ENCODE results near the gene ARF5.

Gene ARF5

DNA sequence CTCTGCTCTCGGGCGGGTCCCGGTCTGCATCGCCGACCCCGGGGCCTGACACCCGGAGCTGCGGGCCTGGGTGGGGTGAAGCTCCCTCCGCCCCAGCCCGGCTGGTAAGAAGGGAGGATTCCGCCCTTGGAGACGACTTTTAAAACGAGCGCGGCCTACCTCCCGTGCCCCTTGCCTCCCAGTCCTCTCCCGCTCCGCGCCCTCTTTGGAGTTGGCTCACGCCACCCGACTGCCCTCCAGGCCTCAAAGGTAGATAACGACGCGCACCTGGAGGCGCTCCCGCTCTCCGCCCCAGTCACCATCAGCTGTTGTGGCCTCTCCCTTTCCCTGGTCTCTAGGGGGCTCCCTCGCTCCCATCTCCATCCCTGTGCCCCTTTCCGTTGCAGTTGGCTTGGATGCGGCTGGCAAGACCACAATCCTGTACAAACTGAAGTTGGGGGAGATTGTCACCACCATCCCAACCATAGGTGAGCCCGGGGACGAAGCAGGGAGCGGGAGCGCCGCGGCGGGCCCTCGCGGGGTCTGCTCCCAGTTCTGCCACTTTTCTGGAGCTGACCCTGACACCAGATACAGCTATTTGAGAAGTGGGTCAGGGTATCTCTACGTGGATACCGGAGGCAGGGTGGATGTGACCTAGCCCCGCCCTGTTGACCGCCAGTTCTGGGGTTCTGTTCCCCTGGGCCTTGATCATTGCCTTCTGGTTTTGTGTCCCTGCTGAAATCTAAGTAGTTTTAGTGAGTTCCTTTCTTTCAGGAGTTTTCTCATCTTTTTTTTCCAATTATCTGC lies 679 bp downstream of the ARF5 start:
- DNase-seq (ENCODE audit: low spot score), result peak; percentile 75

DNA sequence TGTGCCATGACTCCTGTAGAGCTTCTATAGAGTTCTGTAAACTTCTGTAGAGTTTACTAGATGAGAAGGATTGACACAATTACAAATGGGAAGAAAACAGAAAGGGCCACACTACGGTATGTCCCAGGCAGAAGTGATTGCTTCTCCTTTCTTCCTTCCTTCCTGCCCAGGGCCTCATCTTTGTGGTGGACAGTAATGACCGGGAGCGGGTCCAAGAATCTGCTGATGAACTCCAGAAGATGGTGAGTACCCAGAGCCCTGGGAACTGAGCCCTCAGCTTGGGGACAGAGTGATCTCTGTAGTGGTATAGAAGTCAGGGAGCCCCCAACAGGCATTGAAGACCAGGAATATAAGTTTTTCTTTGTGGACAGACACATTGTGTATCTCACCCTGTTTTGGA lies 1.7 kb downstream of the ARF5 start:
- peak; percentile 37 for DNase-seq (ENCODE audit: low spot score)

DNA sequence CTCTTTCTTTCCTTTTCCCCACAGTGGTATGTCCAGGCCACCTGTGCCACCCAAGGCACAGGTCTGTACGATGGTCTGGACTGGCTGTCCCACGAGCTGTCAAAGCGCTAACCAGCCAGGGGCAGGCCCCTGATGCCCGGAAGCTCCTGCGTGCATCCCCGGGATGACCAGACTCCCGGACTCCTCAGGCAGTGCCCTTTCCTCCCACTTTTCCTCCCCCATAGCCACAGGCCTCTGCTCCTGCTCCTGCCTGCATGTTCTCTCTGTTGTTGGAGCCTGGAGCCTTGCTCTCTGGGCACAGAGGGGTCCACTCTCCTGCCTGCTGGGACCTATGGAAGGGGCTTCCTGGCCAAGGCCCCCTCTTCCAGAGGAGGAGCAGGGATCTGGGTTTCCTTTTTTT lies 3.0 kb downstream of the ARF5 start:
- no peak for DNase-seq (ENCODE audit: low spot score)

DNA sequence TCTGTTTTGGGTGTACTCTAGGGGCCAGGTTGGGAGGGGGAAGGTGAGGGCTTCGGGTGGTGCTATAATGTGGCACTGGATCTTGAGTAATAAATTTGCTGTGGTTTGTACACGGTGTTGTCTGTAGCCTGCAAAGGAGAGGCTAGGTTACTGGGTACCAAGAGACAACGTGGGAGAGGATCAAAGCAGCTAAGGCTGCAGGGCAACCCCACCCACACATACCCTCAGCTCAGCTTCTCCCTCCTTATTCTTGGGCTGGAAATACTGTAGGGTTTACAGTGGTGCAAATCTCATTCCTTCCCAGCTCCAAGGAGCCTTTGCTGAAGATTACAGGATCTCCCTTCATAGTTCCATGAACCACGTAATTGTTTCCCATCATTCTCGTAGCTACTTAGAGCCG lies 3.4 kb downstream of the ARF5 start:
- no peak for DNase-seq (ENCODE audit: low spot score)

DNA sequence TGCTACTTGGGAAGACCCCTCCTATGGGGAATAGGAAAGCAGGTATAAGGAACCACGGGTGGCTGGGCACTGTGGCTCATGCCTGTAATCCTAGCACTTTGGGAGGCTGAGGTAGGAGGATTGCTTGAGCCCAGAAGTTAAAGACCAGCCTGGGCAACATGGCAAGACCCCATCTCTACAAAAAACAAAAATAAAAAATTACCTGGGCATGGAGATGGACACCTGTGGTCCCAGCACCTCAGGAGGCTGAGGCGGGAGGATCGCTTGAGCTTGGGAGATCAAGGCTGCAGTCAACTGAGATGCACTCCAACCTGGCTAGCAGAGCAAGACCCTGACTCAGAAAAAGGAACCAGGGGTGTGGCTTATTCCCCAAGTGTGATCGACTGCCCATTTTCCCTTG lies 4.3 kb downstream of the ARF5 start:
- DNase-seq (ENCODE audit: low spot score), result no peak

DNA sequence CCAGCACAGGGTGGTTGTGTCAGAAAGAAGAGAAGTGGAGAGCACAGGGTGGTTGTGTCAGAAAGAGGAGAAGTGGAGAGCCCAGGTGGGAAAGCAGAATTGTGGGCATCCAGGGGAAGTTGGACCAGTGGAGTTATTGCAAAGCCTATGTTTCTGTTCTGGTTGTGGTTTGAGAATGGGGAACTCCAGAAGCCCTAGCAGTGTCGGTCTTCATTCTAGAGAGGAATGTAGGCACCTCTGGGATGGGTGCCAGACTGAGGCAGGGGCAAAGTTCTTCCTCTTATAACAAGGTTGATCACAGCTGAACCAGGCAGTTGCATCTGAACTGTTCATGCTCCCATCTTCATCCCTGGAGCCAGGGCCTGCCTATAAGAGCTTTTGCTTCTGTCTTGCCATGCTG lies 6.3 kb downstream of the ARF5 start:
- DNase-seq (ENCODE audit: low spot score), result peak; percentile 75

DNA sequence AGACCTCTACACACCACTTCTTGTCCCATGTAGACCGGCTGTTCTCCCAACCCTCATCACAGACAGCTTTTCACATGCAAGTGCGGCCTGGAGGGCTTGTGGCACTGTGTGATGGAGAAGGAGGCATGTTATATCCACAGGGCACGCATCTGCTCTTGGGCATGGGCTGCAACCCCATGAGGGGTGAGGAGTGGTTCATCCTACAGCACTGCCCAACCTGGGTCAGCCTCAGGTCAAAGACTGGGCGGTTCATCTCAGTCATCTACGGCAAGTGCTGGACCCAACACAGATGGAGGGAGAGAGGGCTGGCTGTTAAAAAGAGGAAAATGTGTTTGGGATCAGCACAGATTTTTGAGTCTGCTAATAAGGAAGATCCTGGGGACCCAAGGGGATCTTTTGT lies 7.5 kb downstream of the ARF5 start:
- DNase-seq (ENCODE audit: low spot score), result no peak

DNA sequence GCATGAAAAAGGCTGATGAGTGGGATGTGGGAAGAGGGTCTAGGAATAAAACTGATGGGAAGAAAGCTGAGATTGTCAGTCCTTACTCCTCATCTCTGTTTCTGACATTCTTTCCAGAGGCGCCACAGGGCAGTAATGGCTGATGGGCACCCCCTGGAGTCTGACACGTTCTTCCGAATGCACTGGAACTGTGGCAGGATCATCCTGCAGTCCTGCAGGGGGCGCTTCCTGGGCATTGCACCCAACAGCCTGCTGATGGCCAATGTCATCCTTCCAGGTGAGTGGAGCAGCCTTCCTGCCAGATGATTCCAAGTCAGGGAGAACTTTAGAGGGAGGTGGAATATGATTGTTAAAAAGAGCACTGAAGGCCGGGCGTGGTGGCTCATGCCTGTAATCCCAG lies 10.1 kb downstream of the ARF5 start:
- DNase-seq (ENCODE audit: low spot score), result no peak

DNA sequence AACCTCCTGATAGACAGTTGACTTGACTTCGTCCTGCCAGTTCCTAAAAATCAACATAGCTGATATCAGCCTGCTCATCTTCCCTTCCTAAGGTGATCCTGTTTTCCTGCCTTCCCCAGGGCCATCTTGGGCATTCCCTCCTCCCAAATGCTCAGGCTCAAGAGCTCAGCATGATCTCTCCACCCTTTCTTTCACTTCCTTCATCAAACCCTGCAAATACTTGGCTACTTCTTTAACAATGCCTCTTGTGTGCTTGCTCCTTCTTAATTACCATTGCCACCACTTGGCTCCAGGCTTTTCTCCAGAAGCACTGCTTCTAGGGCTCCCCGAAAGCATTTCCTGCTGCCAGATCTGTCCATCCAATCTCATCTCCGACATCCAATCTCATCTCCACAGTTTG lies 12.7 kb downstream of the ARF5 start:
- DNase-seq (ENCODE audit: low spot score), result no peak

DNA sequence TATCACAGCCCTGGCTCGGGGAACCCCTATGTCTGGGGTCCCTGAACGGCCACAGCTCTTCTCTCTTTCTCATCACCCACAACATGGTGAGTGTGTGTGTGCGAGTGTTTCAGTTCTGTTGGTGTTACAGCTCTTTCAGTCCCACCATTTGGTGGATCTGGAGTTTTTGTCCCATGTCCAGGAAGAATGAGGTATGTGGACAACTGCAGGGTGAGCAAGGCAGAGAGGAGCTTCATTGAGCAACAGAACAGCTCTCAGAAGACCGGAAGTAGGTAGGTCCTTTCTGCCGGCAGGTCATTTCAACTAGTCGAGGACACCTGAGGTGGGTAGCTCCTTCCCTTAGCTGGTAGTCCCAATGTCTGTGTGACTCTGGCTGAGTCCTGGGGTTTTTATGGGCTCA lies 20.2 kb downstream of the ARF5 start:
- DNase-seq (ENCODE audit: low spot score), result no peak

DNA sequence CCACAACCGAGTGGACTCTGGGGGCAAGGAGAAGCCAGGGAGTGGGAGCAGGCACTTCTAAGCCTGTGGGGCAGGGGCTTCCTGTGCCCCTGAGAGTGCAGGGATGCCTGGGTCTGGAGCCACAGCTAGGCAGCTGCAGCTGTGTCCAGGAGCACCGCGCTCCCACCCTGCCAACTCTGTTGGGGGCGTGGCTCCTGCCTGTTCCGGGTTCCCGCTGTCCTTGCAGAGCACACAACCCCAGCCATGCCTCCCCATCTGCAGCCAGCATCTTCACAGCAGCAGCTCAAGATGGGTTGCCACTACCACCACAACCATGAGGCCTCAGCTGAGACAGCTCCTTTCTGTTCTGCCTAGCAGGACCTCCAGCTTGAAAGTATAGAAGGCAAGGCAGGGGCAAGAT lies 21.1 kb downstream of the ARF5 start:
- DNase-seq (ENCODE audit: low spot score), result no peak

DNA sequence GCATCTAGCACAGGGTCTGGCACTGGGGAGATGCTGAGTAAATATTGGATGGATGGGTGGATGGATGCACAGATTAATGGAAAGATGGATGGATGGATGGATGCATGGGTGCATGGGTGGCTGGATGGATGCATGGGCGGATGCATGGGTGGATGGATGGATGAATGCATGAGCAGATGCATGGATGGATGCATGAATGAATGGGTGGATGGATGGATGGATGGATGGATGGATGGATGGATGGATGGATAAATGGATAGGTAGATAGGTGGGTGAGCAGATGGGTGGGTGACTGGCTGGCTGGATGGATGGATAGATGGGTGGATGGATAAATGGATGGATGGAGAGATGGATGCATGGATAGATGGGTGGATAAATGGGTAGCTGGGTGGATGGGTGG lies 24.1 kb downstream of the ARF5 start:
- DNase-seq (ENCODE audit: low spot score), result no peak

DNA sequence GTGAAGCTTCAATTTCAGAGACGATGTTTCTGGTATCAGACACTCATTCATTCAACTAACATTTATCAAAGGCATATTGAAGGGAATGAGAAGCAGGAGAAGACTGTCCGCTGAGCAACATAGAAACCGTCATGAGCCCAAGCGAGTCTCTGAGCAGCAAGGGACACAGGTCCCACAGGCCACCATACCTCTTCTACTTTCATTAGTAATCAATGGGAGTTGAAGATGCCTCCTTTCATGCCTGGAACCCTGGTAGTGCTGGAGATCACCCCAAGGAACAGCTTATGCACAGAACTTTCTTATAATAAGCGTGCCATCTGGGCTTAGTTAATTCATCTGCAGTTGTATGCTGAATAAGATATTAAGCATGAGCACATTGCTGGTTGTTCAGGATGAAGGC lies 28.5 kb downstream of the ARF5 start:
- no peak for DNase-seq (ENCODE audit: low spot score)

DNA sequence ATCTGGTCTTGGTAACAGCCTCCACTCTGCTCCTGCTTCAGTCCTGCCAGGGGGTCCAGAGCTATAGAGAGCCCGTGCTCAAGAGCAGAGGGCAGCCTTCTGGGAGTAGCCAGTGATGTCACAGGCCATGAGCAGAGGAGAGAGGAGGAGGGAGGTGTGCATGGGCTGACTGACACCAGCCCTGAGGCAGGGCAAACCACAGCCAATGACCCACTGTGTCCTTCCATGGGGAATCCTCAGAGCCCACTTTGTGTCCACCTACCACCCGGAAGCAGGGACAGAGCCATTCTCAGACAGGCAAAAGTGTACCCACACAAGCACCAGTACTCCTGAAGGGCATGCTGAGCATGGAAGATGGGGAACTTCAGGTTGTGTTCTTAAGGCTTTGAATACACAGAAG lies 29.8 kb downstream of the ARF5 start, which contains the start of gene PAX4:
TSS of gene PAX4 (minus strand) at position 101 of the 400 bp plus-strand sequence. CDS start 2,214 bp downstream, outside the sequence.
- no peak for DNase-seq (ENCODE audit: low spot score)

DNA sequence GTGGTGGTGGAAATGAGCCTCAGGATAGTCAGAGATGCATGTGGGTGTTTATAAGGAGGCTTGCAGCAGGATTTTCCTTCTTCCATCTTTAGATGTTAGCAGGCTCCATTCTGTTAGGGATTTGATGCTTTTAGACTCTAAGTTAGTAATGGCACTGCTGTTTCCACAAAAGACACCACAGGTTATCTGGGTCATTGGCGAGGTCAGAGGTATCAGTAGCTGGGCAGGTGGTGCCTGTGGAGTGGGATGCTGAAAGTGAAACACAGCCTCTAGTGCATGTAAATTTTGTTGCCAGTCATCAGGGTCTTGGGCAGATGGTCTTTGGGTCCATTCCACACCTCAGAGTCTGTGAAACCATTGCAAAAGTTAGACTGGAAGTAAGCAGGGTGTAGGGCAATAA lies 30.6 kb downstream of the ARF5 start:
- DNase-seq (ENCODE audit: low spot score), result no peak

DNA sequence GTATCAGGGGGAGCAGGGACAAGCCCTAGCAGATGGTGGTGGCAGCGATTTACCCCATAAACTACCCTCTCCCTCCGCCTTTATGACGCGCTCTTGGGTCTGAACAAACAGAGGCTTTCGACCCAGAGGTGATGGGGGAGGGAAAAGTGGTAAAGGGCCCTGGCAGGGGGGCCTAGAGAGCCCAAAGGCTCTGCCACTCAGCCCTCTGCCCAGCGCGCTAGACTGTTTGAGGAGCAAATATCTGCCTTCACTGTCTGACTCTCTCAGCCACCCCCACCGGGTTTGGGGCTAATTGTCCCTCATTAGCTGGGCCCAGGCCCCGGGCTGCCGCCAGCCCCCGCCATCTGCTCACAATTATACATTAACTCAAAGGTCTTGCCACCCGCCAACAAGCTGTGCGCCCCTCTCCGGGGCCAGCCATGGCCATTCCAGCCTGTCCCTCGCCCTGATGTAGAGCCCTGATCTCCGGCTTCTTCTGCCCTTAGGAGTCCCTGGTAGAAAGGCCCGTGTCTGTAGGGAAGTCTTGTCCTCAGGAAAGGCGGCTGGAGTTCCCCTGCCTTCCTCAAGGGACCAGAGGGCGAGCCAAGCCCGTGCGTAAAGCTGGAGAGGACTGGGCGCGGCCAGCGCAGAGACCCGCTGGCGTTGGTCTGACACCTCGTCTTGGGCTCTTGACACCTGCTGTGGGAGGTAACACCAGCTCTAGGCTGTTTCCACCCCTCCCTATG lies 31.6 kb downstream of the ARF5 start:
- DNase-seq (ENCODE audit: low spot score), result no peak

DNA sequence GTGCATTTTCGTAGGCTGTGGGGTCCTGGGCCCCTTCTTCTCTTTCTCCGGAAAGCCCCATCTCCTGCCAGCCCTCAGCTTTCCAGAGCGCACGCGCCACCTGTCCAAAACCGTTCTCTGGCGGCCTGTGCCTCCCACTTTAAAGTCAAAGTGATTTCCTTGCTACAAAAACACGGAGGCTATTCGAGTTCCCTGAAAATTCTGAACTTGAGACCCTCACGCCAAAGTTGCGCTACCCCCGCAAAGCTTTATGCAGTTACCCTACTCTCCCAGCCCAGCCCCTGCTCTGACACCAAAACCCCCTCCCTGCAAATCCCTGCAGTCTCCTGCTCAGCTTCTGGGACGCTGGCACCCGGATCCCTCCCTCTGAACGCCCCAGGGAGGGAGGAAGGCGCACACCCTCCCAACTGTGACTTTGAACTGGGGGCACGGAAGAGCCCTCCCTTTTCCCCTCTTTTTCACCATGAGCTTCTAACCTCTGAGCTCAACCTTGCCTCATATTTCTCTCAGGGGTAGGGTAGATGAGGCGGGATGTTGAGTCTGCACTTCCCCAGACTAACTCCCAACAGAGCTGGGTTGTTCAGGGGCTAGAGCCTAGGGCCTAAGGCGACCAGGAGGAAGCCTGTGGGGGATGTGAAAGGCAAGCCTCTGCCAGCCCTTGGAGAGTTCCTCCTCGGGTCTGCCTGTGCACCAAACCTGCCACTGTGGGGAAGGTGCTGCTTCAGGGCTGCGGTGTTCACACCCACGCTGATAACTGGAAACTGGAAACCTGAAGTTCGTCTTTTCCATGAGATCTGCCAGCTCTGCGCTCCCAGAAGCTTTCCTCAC lies 32.4 kb downstream of the ARF5 start:
- DNase-seq (ENCODE audit: low spot score), result no peak

DNA sequence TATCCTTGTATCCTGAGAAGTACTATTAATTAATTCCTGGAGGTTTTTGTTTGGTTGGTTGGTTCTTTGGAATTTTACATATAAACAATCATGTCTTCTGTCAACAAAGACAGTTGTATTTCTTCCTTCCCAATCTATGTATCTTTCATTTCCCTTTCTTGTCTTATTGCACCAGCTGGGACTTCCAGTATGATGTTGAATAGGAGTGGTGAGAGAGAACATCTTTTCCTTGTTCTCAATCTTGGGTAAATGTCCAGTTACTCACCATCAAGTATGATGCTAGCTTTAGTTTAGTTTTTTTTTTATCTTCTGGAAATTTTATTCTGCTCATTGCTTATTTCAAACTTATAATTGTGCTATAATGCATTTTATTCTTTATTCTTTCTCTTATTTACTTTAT lies 37.1 kb downstream of the ARF5 start:
- DNase-seq (ENCODE audit: low spot score), result no peak

DNA sequence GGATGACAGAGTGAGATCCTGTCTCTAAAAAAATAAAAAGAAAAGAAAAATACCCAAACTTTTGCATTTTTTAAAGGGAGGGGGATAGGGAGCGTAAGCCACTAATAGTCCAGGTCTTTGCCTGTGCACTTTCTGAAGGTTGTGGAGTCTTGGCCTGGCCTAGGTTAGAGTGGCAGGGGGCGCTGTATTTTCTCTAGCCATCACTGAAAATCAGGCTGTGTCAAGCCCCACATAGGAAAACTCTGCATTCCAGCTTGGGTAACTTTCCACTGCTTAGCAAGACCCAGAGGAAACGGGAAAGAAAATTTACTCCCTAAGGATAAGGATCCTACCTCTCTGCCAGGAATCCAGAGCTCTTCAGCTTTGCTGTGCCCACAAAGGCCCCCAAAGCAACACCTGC lies 40.2 kb downstream of the ARF5 start:
- DNase-seq (ENCODE audit: low spot score), result no peak

DNA sequence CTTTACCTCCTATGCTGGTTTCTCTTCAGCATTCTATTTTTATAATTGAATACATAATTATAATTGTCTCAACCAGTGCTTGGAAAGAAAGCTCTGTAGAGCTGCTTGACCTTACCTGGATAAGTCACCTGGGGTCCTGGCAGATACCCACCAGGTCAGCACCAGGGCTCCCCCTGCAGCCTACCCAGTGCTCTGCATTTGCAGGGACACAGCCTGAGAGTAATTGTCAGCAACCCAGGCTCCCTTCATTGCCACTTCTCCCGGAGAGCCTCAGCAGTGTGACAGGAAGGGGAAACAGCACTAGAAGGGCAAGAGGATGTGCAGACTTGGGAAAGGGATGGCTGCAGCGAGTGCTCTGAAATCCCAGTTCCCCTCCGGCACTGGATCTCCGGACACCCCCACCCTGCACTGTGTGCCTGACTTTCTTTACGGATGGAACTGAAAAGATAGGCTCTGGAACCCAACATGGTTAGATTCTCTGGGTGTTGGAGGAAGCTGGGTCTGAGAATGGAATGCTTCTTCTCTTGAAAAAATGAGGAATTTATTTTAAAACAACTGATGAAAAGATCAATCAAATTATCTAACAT lies 41.1 kb downstream of the ARF5 start:
- peak; percentile 10 for DNase-seq (ENCODE audit: low spot score)

DNA sequence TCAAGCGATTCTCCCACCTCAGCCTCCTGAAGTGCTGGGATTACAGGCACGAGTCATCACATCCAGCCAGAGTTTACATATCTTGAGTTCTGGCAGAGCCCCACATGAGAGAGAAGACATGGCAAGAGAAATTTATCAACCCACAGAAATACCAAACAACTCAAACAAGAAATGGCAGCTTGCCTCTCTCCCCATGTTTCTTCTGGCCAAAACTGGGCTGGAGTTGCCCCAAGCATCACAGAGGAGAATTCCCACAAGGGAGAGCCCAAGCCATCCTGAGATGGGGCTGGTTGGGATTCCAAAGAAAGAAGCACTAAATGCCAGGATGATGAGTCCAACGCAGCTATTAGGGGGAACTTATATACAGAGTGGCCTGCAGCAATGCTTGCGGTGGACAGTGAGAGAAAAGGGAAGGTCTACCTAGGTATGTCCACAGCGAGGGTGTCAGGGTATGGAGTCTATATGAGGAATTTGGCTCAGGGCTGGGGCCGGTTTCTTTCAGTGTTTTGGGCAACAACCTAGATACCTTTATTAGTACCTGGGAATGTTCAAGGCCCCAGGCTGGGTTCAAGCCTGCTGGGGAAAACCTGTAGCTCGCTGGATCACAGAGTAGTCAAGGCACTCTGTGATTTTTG lies 44.2 kb downstream of the ARF5 start:
- no peak for DNase-seq (ENCODE audit: low spot score)

Measured in Ammon's horn (tissue), 1 donor.